GM18519 (cell line): Measurements from ENCODE around the gene TREML1.
A peak's percentile ranks its signal among the peaks of the same experiment; 100 is the strongest.
"Not testable (repeated sequence)": the region's sequence is repeated elsewhere in the genome, so short reads cannot be mapped to it uniquely, and the experiment has no call there.

ENCODE experiments used
- ATAC-seq: cut with Tn5 transposase; IDR thresholded peaks from one replicate; pipeline ENCODE4 v1.9.1; 2021; ENCODE audit warnings: mild to moderate bottlenecking, moderate library complexity; ENCODE audit not compliant: unreplicated experiment, low FRiP score

TREML1 gene

GRCh38 chr6:41153992-41154625 lies at the start of gene TREML1:
Gene TREML1 (minus strand): TSS chr6:41154347. CDS start chr6:41154288, 59 bp downstream.
- ATAC-seq: no peak

- ATAC-seq: no peak
Measured at GRCh38 chr6:41201764-41202173, 47.6 kb upstream of the TREML1 start.

- no peak for ATAC-seq
Measured at GRCh38 chr6:41200901-41201763, 47.0 kb upstream of the TREML1 start, which contains the start of gene TREML2. Gene TREML2 (minus strand): TSS chr6:41201149. CDS start chr6:41201008, 141 bp downstream.

- ATAC-seq: no peak
Measured at GRCh38 chr6:41200296-41200900, 46.3 kb upstream of the TREML1 start.

- peak; percentile 40 for ATAC-seq
Measured at GRCh38 chr6:41199552-41200246, 45.6 kb upstream of the TREML1 start.

- ATAC-seq: no peak
Measured at GRCh38 chr6:41197234-41197633, 43.1 kb upstream of the TREML1 start.

- no peak for ATAC-seq
Measured at GRCh38 chr6:41194386-41194785, 40.2 kb upstream of the TREML1 start.

- no peak for ATAC-seq
Measured at GRCh38 chr6:41193884-41194283, 39.7 kb upstream of the TREML1 start.

- no peak for ATAC-seq
Measured at GRCh38 chr6:41193171-41193734, 39.1 kb upstream of the TREML1 start.

- ATAC-seq: no peak
Measured at GRCh38 chr6:41191569-41191968, 37.4 kb upstream of the TREML1 start.

GRCh38 chr6:41190791-41191190 lies 36.6 kb upstream of the TREML1 start:
- no peak for ATAC-seq

GRCh38 chr6:41189967-41190366 lies 35.8 kb upstream of the TREML1 start:
- no peak for ATAC-seq

- ATAC-seq: not testable (repeated sequence)
Measured at GRCh38 chr6:41189046-41189445, 34.9 kb upstream of the TREML1 start.

- no peak for ATAC-seq
Measured at GRCh38 chr6:41187924-41188886, 34.1 kb upstream of the TREML1 start.

- ATAC-seq: no peak
Measured at GRCh38 chr6:41186031-41186562, 31.9 kb upstream of the TREML1 start.

GRCh38 chr6:41184761-41185160 lies 30.6 kb upstream of the TREML1 start:
- ATAC-seq: no peak

GRCh38 chr6:41182069-41183034 lies 28.2 kb upstream of the TREML1 start:
- ATAC-seq: no peak

GRCh38 chr6:41181566-41181965 lies 27.4 kb upstream of the TREML1 start:
- no peak for ATAC-seq
